Psoas muscle (tissue), 8 donors: ENCODE measurements around the gene TC2N. TPM values are rescaled to one million over a fixed set of nuclear protein-coding genes. Genes with fewer than 3 reads are reported as not detected.

Experiments
- ATAC-seq, 4 donors: fragments of 200-7000 bp; cut with Tn5 transposase; one replicate each; pipeline ENCODE4 v1.9.1; 2020; ENCODE audit warnings: moderate library complexity in 3 of 4, mild to moderate bottlenecking in 2 of 4
- DNase-seq, 2 donors: peaks; one replicate each; pipeline ENCODE4 v3.0.0-alpha.2; 2020
- H3K27ac ChIP-seq: fragments of 200-600 bp; one replicate; pipeline ENCODE4 v1.8.0; 2022
- H3K27me3 ChIP-seq, 3 donors: fragments of 200-600 bp in 1 of 3; one replicate each; pipeline versions ENCODE4 v1.6.1 to v1.8.0; 2013 to 2022; ENCODE audit warnings: low read length in 2 of 3, mild to moderate bottlenecking in 2 of 3, moderate library complexity in 1 of 3; ENCODE audit not compliant: insufficient read depth in 3 of 3
- H3K36me3 ChIP-seq, 2 donors: fragments of 200-600 bp in 1 of 2; one replicate each; pipeline versions ENCODE4 v1.6.1 to v1.8.0; 2013 to 2022; ENCODE audit warnings: low read depth in 1 of 2, mild to moderate bottlenecking in 1 of 2, moderate library complexity in 1 of 2; ENCODE audit not compliant: insufficient read depth in 1 of 2
- H3K4me1 ChIP-seq: fragments of 200-600 bp; one replicate; pipeline ENCODE4 v1.8.0; 2022
- H3K4me3 ChIP-seq: fragments of 200-600 bp; one replicate; pipeline ENCODE4 v1.8.0; 2022; ENCODE audit warnings: mild to moderate bottlenecking
- H3K9me3 ChIP-seq: fragments of 200-600 bp; one replicate; pipeline ENCODE4 v1.8.0; 2022
- WGBS, 3 donors: extraction: QIAGEN DNeasy Blood & Tissue Kit; methylation state at CpG; one replicate each; pipeline versions ENCODE4 v1.1.6 to v1.1.7; 2013; 5-methylcytosine and 5-hydroxymethylcytosine counted together
- intact Hi-C, 2 donors: fragments of 100-400 bp; cut with DNase I; formaldehyde crosslinking; loops; one replicate each; pipeline versions ENCODE4 v1.11.0 to v1.14.2; 2022
- polyA plus RNA-seq, 3 donors: library from polyadenylated mRNA; stranded (reverse); fragments of 200-250 nt; gene quantifications; one replicate each; pipeline ENCODE4 v1.2.3, GENCODE V29; 2013
- total RNA-seq, 4 donors: library from RNA; stranded (reverse); fragmentation: NEBNext Ultra II Directional in 2 of 4; extraction: Animal tissue kit (Norgen Biotek cat#: 25700) in 2 of 4; gene quantifications; one replicate each; pipeline versions ENCODE4 v1.2.1 to v1.2.4, GENCODE V29; 2021 to 2023
- TF ChIP-seq, protein P1 (sequence below): fragments of 200-600 bp; IDR thresholded peaks from one replicate; pipeline ENCODE4 v1.8.0; 2022; ENCODE audit warnings: antibody characterized with exemption
- donor health status: healthy with polysubstance abuse.
- donor health status: DM: no; HTN: no; CAD: no; lungs with moderate emphysema.
- donor health status: Bipolar disorder and iron deficiency.
- donor health status: healthy.
- donor health status: DM: yes; HTN: yes; CAD: no.
- donor health status: DM: no; HTN: no; CAD: no.
- donor health status: DM: no; HTN: no; CAD: no.
- donor health status: DM: yes; HTN: yes; CAD: no.

Gene TC2N
- total and polyA plus RNA-seq, 7 donors = 1.2 to 4.3 (median 2.3) TPM

DNA sequence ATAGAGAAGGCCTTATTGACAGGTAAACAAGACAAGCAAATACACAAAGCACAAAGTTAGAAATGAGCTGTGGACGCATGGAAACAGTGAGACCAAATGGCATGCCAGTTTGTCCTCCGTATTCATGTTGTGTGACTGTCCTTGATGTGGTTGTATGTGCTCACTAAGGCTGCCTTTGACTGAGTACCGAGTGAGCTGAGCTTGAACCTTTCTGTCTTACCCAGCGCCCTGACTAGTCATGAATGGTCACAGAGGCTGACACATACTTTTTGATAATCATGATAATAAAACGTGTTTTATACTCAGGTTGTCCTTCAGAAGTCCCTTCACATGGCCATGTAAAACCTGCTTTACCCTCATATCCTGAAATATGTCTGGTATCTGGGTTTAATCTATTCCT lies 134.9 kb downstream of the TC2N start:
- TF ChIP-seq, protein P1, sequence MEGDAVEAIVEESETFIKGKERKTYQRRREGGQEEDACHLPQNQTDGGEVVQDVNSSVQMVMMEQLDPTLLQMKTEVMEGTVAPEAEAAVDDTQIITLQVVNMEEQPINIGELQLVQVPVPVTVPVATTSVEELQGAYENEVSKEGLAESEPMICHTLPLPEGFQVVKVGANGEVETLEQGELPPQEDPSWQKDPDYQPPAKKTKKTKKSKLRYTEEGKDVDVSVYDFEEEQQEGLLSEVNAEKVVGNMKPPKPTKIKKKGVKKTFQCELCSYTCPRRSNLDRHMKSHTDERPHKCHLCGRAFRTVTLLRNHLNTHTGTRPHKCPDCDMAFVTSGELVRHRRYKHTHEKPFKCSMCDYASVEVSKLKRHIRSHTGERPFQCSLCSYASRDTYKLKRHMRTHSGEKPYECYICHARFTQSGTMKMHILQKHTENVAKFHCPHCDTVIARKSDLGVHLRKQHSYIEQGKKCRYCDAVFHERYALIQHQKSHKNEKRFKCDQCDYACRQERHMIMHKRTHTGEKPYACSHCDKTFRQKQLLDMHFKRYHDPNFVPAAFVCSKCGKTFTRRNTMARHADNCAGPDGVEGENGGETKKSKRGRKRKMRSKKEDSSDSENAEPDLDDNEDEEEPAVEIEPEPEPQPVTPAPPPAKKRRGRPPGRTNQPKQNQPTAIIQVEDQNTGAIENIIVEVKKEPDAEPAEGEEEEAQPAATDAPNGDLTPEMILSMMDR = no peak
- intact Hi-C loops = no loop called here
- WGBS, 3 donors = 75% methylated on average over 5 of the region's 5 CpGs
- Histone ChIP-seq H3K27ac (no peak overlapping the region), H3K4me1 (no peaks in the 10 kb centered on the region), H3K27me3 (no peaks in the 10 kb centered on the region), H3K4me3 (no peak overlapping the region), H3K36me3 (no peaks in the 10 kb centered on the region), H3K9me3 (no peaks in the 10 kb centered on the region)
- ATAC-seq = no peak
- no peak for DNase-seq

DNA sequence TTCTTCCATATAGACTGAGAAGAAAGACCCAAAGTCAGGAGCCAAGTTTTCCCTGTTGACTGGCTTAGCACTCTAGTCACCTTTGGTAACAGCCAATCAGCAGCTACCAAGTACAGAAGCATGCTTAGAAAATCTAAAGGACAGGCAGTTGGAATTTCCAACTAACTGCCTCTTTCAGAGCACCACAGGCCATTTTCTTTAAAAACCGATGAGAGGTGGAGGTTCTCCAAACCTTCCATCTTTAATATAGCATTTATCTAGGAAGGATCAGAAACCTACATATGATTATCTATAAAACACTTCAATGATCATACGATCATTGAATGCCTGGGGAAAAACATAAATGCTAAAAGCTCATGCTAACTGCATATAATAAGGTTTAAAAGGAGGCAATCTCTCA lies 135.3 kb downstream of the TC2N start, which contains the start of gene CATSPERB:
Gene CATSPERB, minus strand, starts transcription at position 101 of the 400 bp plus-strand sequence. CDS start 2,607 bp downstream, outside the sequence.
- WGBS, 3 donors = 89 to 97% (median 92%) methylated on average over 2 of the region's 2 CpGs
- intact Hi-C loops = no loop called here

DNA sequence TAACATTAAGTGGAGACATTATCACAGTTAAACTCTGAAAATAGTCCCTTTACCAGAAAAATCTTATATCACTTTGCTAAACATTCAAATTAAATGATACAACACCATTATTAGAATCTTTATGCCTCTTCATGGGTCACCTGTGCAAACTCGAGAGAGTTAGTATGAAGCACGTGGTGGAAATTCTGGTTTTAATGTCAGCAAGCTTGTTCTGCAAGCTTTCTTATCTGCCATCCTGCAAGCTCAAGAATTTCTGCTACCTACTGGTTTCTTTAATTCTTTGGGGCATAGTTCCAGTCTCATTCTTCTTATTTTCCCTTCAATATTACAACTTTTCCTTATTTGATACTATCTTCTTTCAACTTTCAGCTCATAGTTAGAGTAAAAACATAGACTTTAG lies 136.3 kb downstream of the TC2N start:
- H3K36me3 ChIP-seq = no peaks in the 10 kb centered on the region
- H3K4me3 ChIP-seq = no peak overlapping the region
- no peaks in the 10 kb centered on the region for H3K27me3 ChIP-seq
- TF ChIP-seq, protein P1 = no peak
- no peak for DNase-seq
- H3K9me3 ChIP-seq = no peaks in the 10 kb centered on the region
- ATAC-seq = no peak
- H3K27ac ChIP-seq = no peak overlapping the region
- intact Hi-C loops = no loop called here
- 88 to 91% (median 90%) methylated on average over 2 of the region's 2 CpGs for WGBS, 3 donors
- no peaks in the 10 kb centered on the region for H3K4me1 ChIP-seq

More for the DNA sequence above, 135.3 kb downstream of the TC2N start, which contains the start of gene CATSPERB:
- H3K9me3 ChIP-seq = no peaks in the 10 kb centered on the region
- no peaks in the 10 kb centered on the region for H3K4me1 ChIP-seq
- DNase-seq = no peak
- H3K4me3 ChIP-seq = no peak within 1 kb of the TSS
- H3K36me3 ChIP-seq = no peaks in the 10 kb centered on the region
- H3K27me3 ChIP-seq = no peaks in the 10 kb centered on the region
- H3K27ac ChIP-seq = no peak within 1 kb of the TSS
- no peak for ATAC-seq
- TF ChIP-seq, protein P1 = no peak

DNA sequence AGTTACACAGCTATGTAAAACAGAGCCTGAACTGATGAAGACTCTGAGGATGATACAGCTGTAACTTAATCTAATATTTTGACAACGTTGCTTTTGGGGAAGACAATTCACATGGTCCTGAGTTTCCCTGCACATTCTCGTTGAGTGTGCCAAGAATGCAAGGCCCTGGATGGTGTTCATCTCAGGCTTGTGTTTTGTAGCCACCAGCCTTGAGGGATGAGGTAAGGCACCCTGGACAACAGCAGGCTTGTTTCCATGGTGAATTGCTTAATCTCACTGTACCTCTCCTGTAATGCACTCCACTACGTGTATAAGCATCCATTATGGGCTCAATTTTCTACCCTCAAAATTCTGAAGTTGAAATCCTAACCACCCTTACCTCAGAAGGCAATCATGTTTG lies 137.6 kb downstream of the TC2N start:
- intact Hi-C loops = no loop called here
- no peak overlapping the region for H3K4me3 ChIP-seq
- WGBS, 3 donors = 24 to 41% (median 24%) methylated on average over 3 of the region's 3 CpGs
- no peaks in the 10 kb centered on the region for H3K4me1 ChIP-seq
- no peak overlapping the region for H3K27ac ChIP-seq
- TF ChIP-seq, protein P1 = no peak
- H3K36me3 ChIP-seq = no peaks in the 10 kb centered on the region
- DNase-seq (no peak), ATAC-seq (no peak)
- no peaks in the 10 kb centered on the region for H3K27me3 ChIP-seq
- no peaks in the 10 kb centered on the region for H3K9me3 ChIP-seq

Other genes with a start within 250 kb of the TC2N start
- under 1 TPM; 0.20 to 0.52 (median 0.30) TPM for gene CATSPERB, start 135.4 kb downstream of the TC2N start, total RNA-seq
- gene CATSPERB, start 135.4 kb downstream of the TC2N start, polyA plus RNA-seq = under 1 TPM; 0.03 to 0.14 (median 0.08) TPM
- gene FBLN5, start 80.2 kb upstream of the TC2N start, total RNA-seq = 10 to 100 TPM; 15.4 to 37.8 (median 22.7) TPM
- gene FBLN5, start 80.2 kb upstream of the TC2N start, polyA plus RNA-seq = 10 to 100 TPM; 12.3 to 18.0 (median 14.7) TPM
- 10 to 100 TPM; 47.5 to 54.8 (median 51.4) TPM for gene TRIP11, start 172.5 kb upstream of the TC2N start, total RNA-seq
- 10 to 100 TPM in 1 of 3 donors, 1 to 10 TPM in 2; 6.8 to 22.2 (median 7.0) TPM for gene TRIP11, start 172.5 kb upstream of the TC2N start, polyA plus RNA-seq
- 1 to 10 TPM; 5.6 to 10.0 (median 7.8) TPM for gene ATXN3, start 239.0 kb upstream of the TC2N start, total RNA-seq
- 1 to 10 TPM; 6.1 to 7.1 (median 6.7) TPM for gene ATXN3, start 239.0 kb upstream of the TC2N start, polyA plus RNA-seq